K562 treated with DMSO at 1 percent for 48 hours (cell line): ENCODE results near the gene GEN1. TPM values are rescaled to one million over a fixed set of nuclear protein-coding genes. Genes with fewer than 3 reads are reported as not detected.

ENCODE experiments used
- total RNA-seq: library from RNA; unstranded; fragments of 300-600 nt; gene quantifications from 2 replicates; pipeline ENCODE4 v1.2.3, GENCODE V29; 2022; ENCODE audit warnings: low replicate concordance; ENCODE audit errors: extremely low read depth

Gene GEN1
- not detected in 2 replicates for total RNA-seq

GRCh38 chr2:17753803-17754663 lies at the start of gene GEN1, which contains the start of gene SMC6:
Gene GEN1 (plus strand): TSS chr2:17754138. CDS start chr2:17759944, 5,806 bp downstream.
Gene SMC6 (minus strand): TSS chr2:17753810. CDS start chr2:17745946, 7,864 bp downstream.

GRCh38 chr2:17816396-17817245 lies 62.7 kb downstream of the GEN1 start, which contains the start of gene MSGN1:
Gene MSGN1 (plus strand): TSS chr2:17816460. CDS start chr2:17816519, 59 bp downstream.

Other genes with a start within 250 kb of the GEN1 start
- not detected in 2 replicates for gene RAD51AP2, start 235.7 kb upstream of the GEN1 start, total RNA-seq
- gene VSNL1, start 213.4 kb upstream of the GEN1 start, total RNA-seq: not detected in 2 replicates
- not detected in 2 replicates for gene SMC6, start 328 bp upstream of the GEN1 start, total RNA-seq
- gene MSGN1, start 62.3 kb downstream of the GEN1 start, total RNA-seq: not detected in 2 replicates
- not detected in 2 replicates for gene KCNS3, start 124.5 kb downstream of the GEN1 start, total RNA-seq